ENCODE measurements around the gene P2RX4.
"Not testable (repeated sequence)": the region's sequence is repeated elsewhere in the genome, so short reads cannot be mapped to it uniquely, and the experiment has no call there.

- not testable (repeated sequence) for TF ChIP-seq SRF (IDR thresholded peaks at IDR 0.05; ENCODE audit: low read depth, low read length); POLR2A (IDR thresholded peaks at IDR 0.05; ENCODE audit: control extremely low read depth in 1 of 2, low read depth in 2 of 2, low read length in 2 of 2); CBX5 (IDR thresholded peaks at IDR 0.05; ENCODE audit: low read depth, low read length); HDAC6 (IDR thresholded peaks at IDR 0.05; ENCODE audit: low read depth, low read length); POLR2AphosphoS5 (IDR thresholded peaks at IDR 0.05; ENCODE audit: low read depth, low read length); CHD1 (IDR thresholded peaks at IDR 0.05; ENCODE audit: low read depth, low read length); PHF8 (conservative IDR thresholded peaks at IDR 0.05; ENCODE audit: low read depth, low read length); CEBPB (IDR thresholded peaks at IDR 0.05; ENCODE audit: low read depth, low read length); RBBP5 (IDR thresholded peaks at IDR 0.05; ENCODE audit: borderline replicate concordance, low read depth, low read length)
- TF ChIP-seq, protein P1, sequence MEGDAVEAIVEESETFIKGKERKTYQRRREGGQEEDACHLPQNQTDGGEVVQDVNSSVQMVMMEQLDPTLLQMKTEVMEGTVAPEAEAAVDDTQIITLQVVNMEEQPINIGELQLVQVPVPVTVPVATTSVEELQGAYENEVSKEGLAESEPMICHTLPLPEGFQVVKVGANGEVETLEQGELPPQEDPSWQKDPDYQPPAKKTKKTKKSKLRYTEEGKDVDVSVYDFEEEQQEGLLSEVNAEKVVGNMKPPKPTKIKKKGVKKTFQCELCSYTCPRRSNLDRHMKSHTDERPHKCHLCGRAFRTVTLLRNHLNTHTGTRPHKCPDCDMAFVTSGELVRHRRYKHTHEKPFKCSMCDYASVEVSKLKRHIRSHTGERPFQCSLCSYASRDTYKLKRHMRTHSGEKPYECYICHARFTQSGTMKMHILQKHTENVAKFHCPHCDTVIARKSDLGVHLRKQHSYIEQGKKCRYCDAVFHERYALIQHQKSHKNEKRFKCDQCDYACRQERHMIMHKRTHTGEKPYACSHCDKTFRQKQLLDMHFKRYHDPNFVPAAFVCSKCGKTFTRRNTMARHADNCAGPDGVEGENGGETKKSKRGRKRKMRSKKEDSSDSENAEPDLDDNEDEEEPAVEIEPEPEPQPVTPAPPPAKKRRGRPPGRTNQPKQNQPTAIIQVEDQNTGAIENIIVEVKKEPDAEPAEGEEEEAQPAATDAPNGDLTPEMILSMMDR (IDR thresholded peaks at IDR 0.05; ENCODE audit: control extremely low read depth in 1 of 3, insufficient read depth in 1 of 3, low read depth in 1 of 3, low read length in 3 of 3): not testable (repeated sequence)
- TF ChIP-seq, protein P2, sequence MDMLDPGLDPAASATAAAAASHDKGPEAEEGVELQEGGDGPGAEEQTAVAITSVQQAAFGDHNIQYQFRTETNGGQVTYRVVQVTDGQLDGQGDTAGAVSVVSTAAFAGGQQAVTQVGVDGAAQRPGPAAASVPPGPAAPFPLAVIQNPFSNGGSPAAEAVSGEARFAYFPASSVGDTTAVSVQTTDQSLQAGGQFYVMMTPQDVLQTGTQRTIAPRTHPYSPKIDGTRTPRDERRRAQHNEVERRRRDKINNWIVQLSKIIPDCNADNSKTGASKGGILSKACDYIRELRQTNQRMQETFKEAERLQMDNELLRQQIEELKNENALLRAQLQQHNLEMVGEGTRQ (IDR thresholded peaks at IDR 0.05; ENCODE audit: low read length): not testable (repeated sequence)
These were observed 47.9 kb downstream of the P2RX4 start for GRCh38 chr12:121257704-121258449.
